ENCODE results near the gene PKDCC. TPM values are rescaled to one million over a fixed set of nuclear protein-coding genes. Genes with fewer than 3 reads are reported as not detected.

Gene PKDCC
- total RNA-seq, 5 donors from 2014 or later (not counting 1 experiment from before 2014, with no cell fraction given) = 0.29 to 1.3 (median 0.83) TPM; not detected in 1

DNA sequence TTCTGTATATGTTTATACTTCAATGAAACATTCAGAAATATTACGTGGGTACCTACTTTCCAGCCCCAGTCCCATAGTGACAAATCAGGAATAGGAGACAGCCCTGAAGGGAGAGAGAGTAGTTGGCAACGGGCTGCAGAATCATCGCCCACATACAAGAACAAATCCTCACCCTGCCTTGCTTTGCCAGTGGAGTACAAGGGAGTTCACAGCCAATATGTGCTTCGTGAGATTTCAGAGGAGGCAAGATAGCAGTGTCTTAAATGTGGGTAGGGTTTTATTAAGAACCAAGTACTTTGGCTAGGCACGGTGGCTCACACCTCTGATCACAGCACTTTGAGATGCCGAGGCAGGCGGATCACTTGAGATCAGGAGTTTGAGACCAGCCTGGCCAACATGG, 40.3 kb upstream of the PKDCC start:
- DNase-seq = no peak
- Mint-ChIP-seq H3K27me3 (peaks cover 9 to 19% of the 10 kb centered on the region in 2 donors), H3K36me3 (peaks cover 9% of the 10 kb centered on the region), H3K9me3 (peaks cover 13 to 20% (median 16%) of the 10 kb centered on the region in 3 donors), H3K4me1 (peaks cover 16 to 21% (median 20%) of the 10 kb centered on the region in 3 donors), H3K4me3 (no peak overlapping the region), H3K27ac (no peak overlapping the region)
- H3K36me3 ChIP-seq (ENCODE audit: control insufficient read depth in 2 of 2, extremely low read depth in 1 of 2, insufficient read depth in 1 of 2, low read length in 1 of 2) = no peaks in the 10 kb centered on the region
- no peak overlapping the region for H3K4me3 ChIP-seq (ENCODE audit: control insufficient read depth in 1 of 2, extremely low read depth in 1 of 2, low read length in 1 of 2)
- 100% methylated on average over 1 of the region's 7 CpGs for WGBS (ENCODE audit: insufficient coverage)
- H3K4me1 ChIP-seq (ENCODE audit: control insufficient read depth in 1 of 2, extremely low read depth in 1 of 2, insufficient read depth in 2 of 2, low read length in 2 of 2) = peaks cover 0 to 14% of the 10 kb centered on the region in 2 experiments
- ChIA-PET POLR2A (no interaction called here), CTCF (no interaction called here)
- no peak overlapping the region for H3K27ac ChIP-seq (ENCODE audit: low read length)
- no peak for ATAC-seq (replicated peaks in 1 of 4)
- H3K9me3 ChIP-seq = no peaks in the 10 kb centered on the region
- peaks cover 0 to 13% of the 10 kb centered on the region in 2 experiments for H3K27me3 ChIP-seq (replicated peaks in 1 of 2; ENCODE audit: control insufficient read depth in 2 of 2, extremely low read depth in 1 of 2, insufficient read depth in 2 of 2, low read length in 1 of 2)

DNA sequence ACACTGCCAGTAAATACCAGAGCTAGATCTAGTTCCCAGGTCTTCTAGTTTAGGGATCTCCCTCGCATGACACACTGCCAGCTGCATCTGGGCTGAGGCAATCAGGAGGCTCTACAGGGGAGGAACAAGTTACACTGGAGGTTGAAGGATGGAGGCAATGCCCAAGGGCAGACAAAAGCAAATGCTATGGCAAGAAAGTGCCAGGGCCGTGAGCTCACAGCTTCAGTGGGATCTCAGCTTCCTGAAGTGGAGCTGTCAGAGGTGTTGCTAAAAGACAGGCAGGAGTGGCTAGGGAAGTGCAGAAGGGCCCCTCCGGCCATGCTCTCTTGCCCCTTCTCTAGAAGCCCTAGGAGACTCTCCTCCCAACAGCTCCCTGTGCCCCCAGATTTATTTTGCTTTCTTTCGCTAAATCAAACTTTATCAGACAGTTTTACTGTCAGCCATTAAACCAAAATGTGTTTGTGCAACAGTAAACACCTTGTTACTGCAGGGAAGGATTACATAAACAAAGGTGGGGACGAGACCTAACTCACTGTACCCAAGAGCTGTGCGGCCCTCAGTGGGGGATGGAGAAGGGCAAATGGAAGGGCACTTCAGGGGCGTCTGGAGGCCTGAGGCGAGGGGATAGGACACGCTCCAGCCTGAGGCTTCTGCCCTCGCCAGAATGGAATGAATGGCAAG, 39.4 kb upstream of the PKDCC start:
- ATAC-seq (replicated peaks in 1 of 4) = no peak
- POLR2A ChIA-PET = no interaction called here

DNA sequence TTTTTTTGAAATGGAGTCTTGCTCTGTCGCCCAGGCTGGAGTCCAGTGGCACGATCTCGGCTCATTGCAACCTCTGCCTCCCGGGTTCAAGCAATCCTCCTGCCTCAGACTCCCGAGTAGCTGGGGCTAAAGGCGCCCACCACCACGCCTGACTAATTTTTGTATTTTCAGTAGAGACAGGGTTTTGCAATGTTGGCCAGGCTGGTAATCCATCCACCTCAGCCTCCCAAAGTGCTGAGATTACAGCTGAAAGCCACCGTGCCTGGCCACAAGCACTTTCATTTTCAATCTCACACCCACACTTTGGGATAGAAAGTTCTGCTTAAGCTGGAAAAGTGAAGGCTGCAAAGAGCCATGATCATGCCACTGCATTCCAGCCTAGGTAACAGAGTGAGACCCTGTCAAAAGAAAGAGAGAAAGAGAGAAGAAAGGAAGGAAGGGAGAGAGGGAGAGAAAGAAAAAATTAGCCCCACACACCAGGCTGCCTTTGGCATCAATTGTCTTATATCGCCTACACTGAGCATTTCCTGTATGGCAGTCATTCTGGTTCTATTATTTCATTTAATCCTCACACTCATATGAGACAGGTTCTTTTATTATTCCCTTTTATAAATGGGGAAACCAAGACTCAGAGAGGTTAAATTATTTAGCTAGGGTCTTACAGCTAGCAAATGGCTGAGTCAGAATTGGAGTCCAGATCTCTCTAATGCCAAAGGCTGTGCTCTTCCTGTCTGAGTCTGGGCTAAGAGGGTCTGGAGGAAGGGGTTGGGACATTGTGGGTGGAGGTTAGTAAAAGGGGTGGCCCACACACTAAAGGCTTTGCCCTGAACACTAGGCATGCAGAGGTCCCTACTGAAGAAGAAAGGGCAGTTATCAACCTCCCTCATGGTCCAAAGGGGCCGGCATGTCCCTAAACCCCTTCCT, 37.9 kb upstream of the PKDCC start:
- H3K4me3 ChIP-seq (ENCODE audit: control insufficient read depth in 1 of 2, extremely low read depth in 1 of 2, low read length in 1 of 2) = peak overlapping the region in 1 of 2 donors; percentile 31

More for the DNA sequence above, 39.4 kb upstream of the PKDCC start:
- peak overlapping the region in 2 of 3 donors; percentile 75 to 84 for H3K4me3 Mint-ChIP-seq
- H3K27me3 Mint-ChIP-seq = peaks cover 9 to 19% of the 10 kb centered on the region in 2 donors
- no peak for DNase-seq
- no peak overlapping the region for H3K27ac ChIP-seq (ENCODE audit: low read length)
- H3K9me3 Mint-ChIP-seq = peaks cover 13 to 18% (median 15%) of the 10 kb centered on the region in 3 donors
- peaks cover 0 to 14% of the 10 kb centered on the region in 2 experiments for H3K4me1 ChIP-seq (ENCODE audit: control insufficient read depth in 1 of 2, extremely low read depth in 1 of 2, insufficient read depth in 2 of 2, low read length in 2 of 2)
- no peak overlapping the region for H3K27ac Mint-ChIP-seq
- 92% methylated on average over 8 of the region's 10 CpGs for WGBS (ENCODE audit: insufficient coverage)
- H3K9me3 ChIP-seq = no peaks in the 10 kb centered on the region
- CTCF ChIA-PET = no interaction called here
- no peaks in the 10 kb centered on the region for H3K36me3 ChIP-seq (ENCODE audit: control insufficient read depth in 2 of 2, extremely low read depth in 1 of 2, insufficient read depth in 1 of 2, low read length in 1 of 2)
- peaks cover 9% of the 10 kb centered on the region for H3K36me3 Mint-ChIP-seq
- H3K4me1 Mint-ChIP-seq = peaks cover 16 to 21% (median 20%) of the 10 kb centered on the region in 3 donors
- no peak overlapping the region for H3K4me3 ChIP-seq (ENCODE audit: control insufficient read depth in 1 of 2, extremely low read depth in 1 of 2, low read length in 1 of 2)
- peaks cover 0 to 13% of the 10 kb centered on the region in 2 experiments for H3K27me3 ChIP-seq (replicated peaks in 1 of 2; ENCODE audit: control insufficient read depth in 2 of 2, extremely low read depth in 1 of 2, insufficient read depth in 2 of 2, low read length in 1 of 2)

DNA sequence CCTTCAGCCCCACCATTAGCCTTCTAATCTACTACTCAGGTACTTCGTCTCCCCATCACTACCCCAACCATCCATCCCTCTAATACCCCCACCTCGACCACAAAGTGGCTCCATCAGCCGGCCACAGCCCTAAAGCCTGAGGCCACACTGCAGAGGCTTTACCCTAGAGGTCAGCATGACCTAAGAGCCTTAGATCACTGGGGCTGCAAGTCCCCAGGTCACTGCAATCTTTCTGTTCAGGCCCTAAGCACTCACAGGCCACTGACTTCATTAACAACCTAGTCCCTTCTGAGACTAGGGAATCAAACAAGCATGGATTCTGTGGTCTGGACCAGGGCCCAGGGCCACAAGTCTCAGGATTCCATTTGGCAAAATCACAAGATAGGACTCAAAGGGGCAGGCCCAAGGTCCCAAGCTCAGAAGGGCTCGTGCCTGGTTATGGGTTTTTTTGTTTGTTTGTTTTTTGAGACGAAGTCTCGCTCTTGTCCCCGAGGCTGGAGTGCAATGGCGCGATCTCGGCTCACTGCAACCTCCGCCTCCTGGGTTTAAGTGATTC, 37.0 kb upstream of the PKDCC start:
- DNase-seq = no peak
- H3K27ac ChIP-seq (ENCODE audit: low read length) = no peak overlapping the region
- Mint-ChIP-seq H3K36me3 (no peaks in the 10 kb centered on the region), H3K4me3 (no peak overlapping the region), H3K9me3 (no peaks in the 10 kb centered on the region), H3K4me1 (peaks cover 16 to 21% (median 20%) of the 10 kb centered on the region in 3 donors), H3K27ac (no peak overlapping the region), H3K27me3 (peaks cover 9 to 10% of the 10 kb centered on the region in 2 donors)
- no peak for ATAC-seq (replicated peaks in 1 of 4)
- no peaks in the 10 kb centered on the region for H3K36me3 ChIP-seq (ENCODE audit: control insufficient read depth in 2 of 2, extremely low read depth in 1 of 2, insufficient read depth in 1 of 2, low read length in 1 of 2)
- no peaks in the 10 kb centered on the region for H3K9me3 ChIP-seq
- H3K4me1 ChIP-seq (ENCODE audit: control insufficient read depth in 1 of 2, extremely low read depth in 1 of 2, insufficient read depth in 2 of 2, low read length in 2 of 2) = peaks cover 0 to 14% of the 10 kb centered on the region in 2 experiments
- POLR2A ChIA-PET = no interaction called here
- peaks cover 0 to 13% of the 10 kb centered on the region in 2 experiments for H3K27me3 ChIP-seq (replicated peaks in 1 of 2; ENCODE audit: control insufficient read depth in 2 of 2, extremely low read depth in 1 of 2, insufficient read depth in 2 of 2, low read length in 1 of 2)
- 92% methylated on average over 10 of the region's 11 CpGs for whole genome bisulfite sequencing (ENCODE audit: insufficient coverage)
- H3K4me3 ChIP-seq (ENCODE audit: control insufficient read depth in 1 of 2, extremely low read depth in 1 of 2, low read length in 1 of 2) = no peak overlapping the region
- CTCF ChIA-PET = no interaction called here

More for the DNA sequence above, 37.9 kb upstream of the PKDCC start:
- peaks cover 16 to 21% (median 20%) of the 10 kb centered on the region in 3 donors for H3K4me1 Mint-ChIP-seq
- H3K9me3 Mint-ChIP-seq = peaks cover 3 to 6% (median 5%) of the 10 kb centered on the region in 3 donors
- Histone ChIP-seq H3K27ac (ENCODE audit: low read length) (no peak overlapping the region), H3K4me1 (ENCODE audit: control insufficient read depth in 1 of 2, extremely low read depth in 1 of 2, insufficient read depth in 2 of 2, low read length in 2 of 2) (peaks cover 0 to 14% of the 10 kb centered on the region in 2 experiments), H3K9me3 (no peaks in the 10 kb centered on the region), H3K36me3 (ENCODE audit: control insufficient read depth in 2 of 2, extremely low read depth in 1 of 2, insufficient read depth in 1 of 2, low read length in 1 of 2) (no peaks in the 10 kb centered on the region), H3K27me3 (replicated peaks in 1 of 2; ENCODE audit: control insufficient read depth in 2 of 2, extremely low read depth in 1 of 2, insufficient read depth in 2 of 2, low read length in 1 of 2) (peaks cover 0 to 13% of the 10 kb centered on the region in 2 experiments)
- ATAC-seq (replicated peaks in 1 of 4) (peak in 1 of 4 experiments; percentile 56), DNase-seq (peak in 1 of 35 experiments; percentile 9)
- WGBS (ENCODE audit: insufficient coverage) = 73% methylated on average over 2 of the region's 10 CpGs
- H3K27me3 Mint-ChIP-seq = peaks cover 9 to 18% of the 10 kb centered on the region in 2 donors
- peak overlapping the region; percentile 72 to 84 (median 75) for H3K4me3 Mint-ChIP-seq
- H3K36me3 Mint-ChIP-seq = peaks cover 2% of the 10 kb centered on the region
- peak overlapping the region in 1 of 2 donors; percentile 84 for H3K27ac Mint-ChIP-seq
- POLR2A ChIA-PET = no interaction called here
- CTCF ChIA-PET = no interaction called here

DNA sequence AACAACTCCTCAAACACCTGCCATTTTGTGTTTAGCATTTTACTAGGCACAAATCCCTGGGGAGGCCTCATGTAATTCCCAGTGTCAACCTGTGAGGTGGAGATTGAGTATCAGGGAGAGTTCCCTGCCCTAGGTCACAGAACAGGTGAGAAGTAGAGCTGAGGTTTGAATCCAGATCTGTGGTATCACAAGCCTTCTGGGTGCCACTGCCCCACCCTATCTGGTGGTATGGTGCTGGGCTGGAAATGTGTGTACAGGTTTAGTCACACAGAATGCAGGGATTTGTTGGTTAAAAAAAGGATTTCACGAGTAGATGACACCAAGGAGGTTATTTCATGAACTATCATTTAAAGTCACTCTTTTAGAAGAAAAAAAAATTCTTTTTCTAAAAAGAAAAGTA, 35.7 kb upstream of the PKDCC start:
- H3K4me3 Mint-ChIP-seq = no peak overlapping the region
- POLR2A ChIA-PET = interaction anchor here in 1 of 2 donors (0.5 kb wide), 1 partner anchor 311 kb away, joined by 4 read pairs; no protein-coding TSS in a partner anchor
- H3K4me3 ChIP-seq (ENCODE audit: control insufficient read depth in 1 of 2, extremely low read depth in 1 of 2, low read length in 1 of 2) = no peak overlapping the region

DNA sequence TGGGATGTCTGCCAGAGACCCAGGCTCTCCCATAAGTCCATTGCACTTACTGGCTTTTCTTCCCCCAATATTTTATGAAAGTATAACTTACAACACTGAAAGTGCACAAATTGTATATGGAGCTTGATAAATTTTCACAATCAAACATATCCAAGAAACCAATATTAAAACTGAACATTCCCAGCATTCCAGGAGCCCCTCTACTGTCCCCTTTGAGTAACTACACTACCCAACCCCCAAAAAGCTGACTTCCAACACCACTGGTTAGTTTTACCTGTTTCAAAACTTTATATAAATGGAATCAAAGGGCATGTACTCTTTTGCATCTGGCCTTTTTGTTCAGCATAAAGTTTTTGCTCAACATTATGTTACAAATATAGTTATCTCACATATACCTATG, 35.2 kb upstream of the PKDCC start:
- H3K9me3 Mint-ChIP-seq = peaks cover 0 to 5% (median 0%) of the 10 kb centered on the region in 3 donors
- ChIA-PET POLR2A (interaction anchor here in 1 of 2 donors (0.5 kb wide), 1 partner anchor 311 kb away, joined by 4 read pairs; no protein-coding TSS in a partner anchor), CTCF (no interaction called here)
- H3K36me3 Mint-ChIP-seq = no peaks in the 10 kb centered on the region
- H3K27me3 Mint-ChIP-seq = peaks cover 0 to 7% of the 10 kb centered on the region in 2 donors
- Histone ChIP-seq H3K36me3 (ENCODE audit: control insufficient read depth in 2 of 2, extremely low read depth in 1 of 2, insufficient read depth in 1 of 2, low read length in 1 of 2) (no peaks in the 10 kb centered on the region), H3K27me3 (replicated peaks in 1 of 2; ENCODE audit: control insufficient read depth in 2 of 2, extremely low read depth in 1 of 2, insufficient read depth in 2 of 2, low read length in 1 of 2) (peaks cover 0 to 13% of the 10 kb centered on the region in 2 experiments), H3K4me1 (ENCODE audit: control insufficient read depth in 1 of 2, extremely low read depth in 1 of 2, insufficient read depth in 2 of 2, low read length in 2 of 2) (peaks cover 0 to 14% of the 10 kb centered on the region in 2 experiments), H3K4me3 (ENCODE audit: control insufficient read depth in 1 of 2, extremely low read depth in 1 of 2, low read length in 1 of 2) (no peak overlapping the region), H3K27ac (ENCODE audit: low read length) (no peak overlapping the region), H3K9me3 (no peaks in the 10 kb centered on the region)
- no peak overlapping the region for H3K27ac Mint-ChIP-seq
- no peak for DNase-seq
- no peak overlapping the region for H3K4me3 Mint-ChIP-seq
- peaks cover 16 to 21% (median 20%) of the 10 kb centered on the region in 3 donors for H3K4me1 Mint-ChIP-seq
- no peak for ATAC-seq (replicated peaks in 1 of 4)

More for the DNA sequence above, 35.7 kb upstream of the PKDCC start:
- H3K27ac ChIP-seq (ENCODE audit: low read length) = no peak overlapping the region
- CTCF ChIA-PET = interaction anchor here in 1 of 2 donors (0.5 kb wide), 1 partner anchor 107 kb away, joined by 7 read pairs; no protein-coding TSS in a partner anchor
- WGBS (ENCODE audit: insufficient coverage) = no CpG with 5 or more reads among the region's 1 CpG
- no peaks in the 10 kb centered on the region for H3K36me3 Mint-ChIP-seq
- ATAC-seq (replicated peaks in 1 of 4) (no peak), DNase-seq (no peak)
- H3K4me1 Mint-ChIP-seq = peaks cover 16 to 21% (median 20%) of the 10 kb centered on the region in 3 donors
- H3K9me3 Mint-ChIP-seq = peaks cover 0 to 5% (median 0%) of the 10 kb centered on the region in 3 donors
- H3K27me3 ChIP-seq (replicated peaks in 1 of 2; ENCODE audit: control insufficient read depth in 2 of 2, extremely low read depth in 1 of 2, insufficient read depth in 2 of 2, low read length in 1 of 2) = peaks cover 0 to 13% of the 10 kb centered on the region in 2 experiments
- H3K4me1 ChIP-seq (ENCODE audit: control insufficient read depth in 1 of 2, extremely low read depth in 1 of 2, insufficient read depth in 2 of 2, low read length in 2 of 2) = peaks cover 0 to 14% of the 10 kb centered on the region in 2 experiments
- no peaks in the 10 kb centered on the region for H3K36me3 ChIP-seq (ENCODE audit: control insufficient read depth in 2 of 2, extremely low read depth in 1 of 2, insufficient read depth in 1 of 2, low read length in 1 of 2)
- no peak overlapping the region for H3K27ac Mint-ChIP-seq
- peaks cover 1 to 9% of the 10 kb centered on the region in 2 donors for H3K27me3 Mint-ChIP-seq
- H3K9me3 ChIP-seq = no peaks in the 10 kb centered on the region

Data from T-cell (primary cell).